Prostate gland (tissue), 2 donors: ENCODE results near the gene RCAN1. TPM values are rescaled to one million over a fixed set of nuclear protein-coding genes. Genes with fewer than 3 reads are reported as not detected.
A peak's percentile ranks its signal among the peaks of the same experiment; 100 is the strongest.

ENCODE experiments used
- DNase-seq: peaks from one replicate; pipeline ENCODE4 v3.0.0-alpha.2; 2019; ENCODE audit warnings: low spot score
- H3K27ac ChIP-seq, 2 donors: fragments of 200-600 bp; sonication (generic); 2 replicates each; pipeline ENCODE4 v1.5.1; 2017 to 2019
- H3K27me3 ChIP-seq: fragments of 200-600 bp; sonication (generic); replicated peaks from 2 replicates; pipeline ENCODE4 v1.5.1; 2019; ENCODE audit not compliant: insufficient read depth
- H3K36me3 ChIP-seq, 2 donors: fragments of 200-600 bp; sonication (generic); 1 replicate in 1 of 2; 2 replicates in 1 of 2; pipeline versions ENCODE4 v1.5.1 to v1.8.1; 2017 to 2019
- H3K4me1 ChIP-seq: fragments of 200-600 bp; sonication (generic); replicated peaks from 2 replicates; pipeline ENCODE4 v1.5.1; 2019
- H3K4me3 ChIP-seq, 2 donors: fragments of 200-600 bp; sonication (generic); 2 replicates each; pipeline ENCODE4 v1.5.1; 2017 to 2019
- H3K9me3 ChIP-seq: fragments of 200-600 bp; sonication (generic); 2 replicates; pipeline ENCODE4 v1.5.1; 2017
- POLR2A ChIP-seq: fragments of 450-650 bp; IDR thresholded peaks from one replicate; pipeline ENCODE4 v1.6.1; 2016; ENCODE audit warnings: antibody characterized with exemption, mild to moderate bottlenecking
- POLR2AphosphoS5 ChIP-seq: sonication (generic); formaldehyde crosslinking; IDR thresholded peaks from one replicate; pipeline ENCODE4 v1.6.1; 2017; ENCODE audit warnings: antibody characterized with exemption
- WGBS: methylation state at CpG from one replicate; pipeline ENCODE4 v1.1.5; 2018; 5-methylcytosine and 5-hydroxymethylcytosine counted together
- intact Hi-C: fragments of 100-400 bp; cut with DNase I; formaldehyde crosslinking; loops from one replicate; pipeline ENCODE4 v1.14.2; 2022
- total RNA-seq, 2 donors: library from RNA; depleted of rRNA; stranded (reverse); fragments of >200 nt; gene quantifications; one replicate each; pipeline ENCODE4 v1.1.0, GENCODE V29; 2016
- TF ChIP-seq, protein P1 (sequence below), 4 experiments: fragments of 200-600 bp in 2 of 4; fragments of 450-650 bp in 2 of 4; sonication (generic) in 2 of 4; IDR thresholded peaks; 1 replicate in 3 of 4; 2 replicates in 1 of 4; pipeline ENCODE4 v1.5.1; 2016 to 2019; ENCODE audit warnings: antibody characterized with exemption in 4 of 4, mild to moderate bottlenecking in 2 of 4, moderate library complexity in 2 of 4

RCAN1 gene
- total RNA-seq, 2 donors from 2014 or later, result 12.0 to 14.1 TPM

DNA sequence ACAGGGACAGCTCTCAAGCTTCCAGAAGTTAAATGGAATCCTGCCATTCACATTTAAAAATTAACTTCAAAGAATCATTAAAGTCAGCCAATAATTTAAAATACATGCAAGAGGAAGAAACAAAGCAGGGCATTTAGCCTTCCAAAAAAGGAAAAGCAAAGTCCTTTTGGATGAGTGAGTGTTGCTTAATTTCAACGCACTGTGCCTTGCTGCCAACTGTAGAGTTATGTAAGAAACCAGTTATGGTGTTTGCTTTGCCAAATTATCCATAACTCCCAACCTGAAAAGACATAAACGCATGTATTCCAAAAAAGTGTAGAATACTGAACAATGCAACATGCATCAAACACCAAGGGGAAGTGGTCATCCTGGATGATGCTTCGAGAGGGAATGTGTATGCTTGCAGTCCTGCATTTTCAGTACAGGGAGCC is 86.8 kb downstream of the RCAN1 start:
- H3K36me3 ChIP-seq, result no peaks in the 10 kb centered on the region
- no peaks in the 10 kb centered on the region for H3K4me1 ChIP-seq
- no peak overlapping the region for H3K4me3 ChIP-seq
- H3K27ac ChIP-seq, result no peak overlapping the region
- intact Hi-C loops, result loop anchor here (5.0 kb wide), 1 partner anchor 64 kb away; no protein-coding TSS in a partner anchor
- WGBS, result 52% methylated on average over 3 of the region's 3 CpGs
- DNase-seq, result no peak
- H3K9me3 ChIP-seq, result no peaks in the 10 kb centered on the region
- H3K27me3 ChIP-seq, result no peaks in the 10 kb centered on the region
- TF ChIP-seq POLR2AphosphoS5, result no peak
- TF ChIP-seq, protein P1, sequence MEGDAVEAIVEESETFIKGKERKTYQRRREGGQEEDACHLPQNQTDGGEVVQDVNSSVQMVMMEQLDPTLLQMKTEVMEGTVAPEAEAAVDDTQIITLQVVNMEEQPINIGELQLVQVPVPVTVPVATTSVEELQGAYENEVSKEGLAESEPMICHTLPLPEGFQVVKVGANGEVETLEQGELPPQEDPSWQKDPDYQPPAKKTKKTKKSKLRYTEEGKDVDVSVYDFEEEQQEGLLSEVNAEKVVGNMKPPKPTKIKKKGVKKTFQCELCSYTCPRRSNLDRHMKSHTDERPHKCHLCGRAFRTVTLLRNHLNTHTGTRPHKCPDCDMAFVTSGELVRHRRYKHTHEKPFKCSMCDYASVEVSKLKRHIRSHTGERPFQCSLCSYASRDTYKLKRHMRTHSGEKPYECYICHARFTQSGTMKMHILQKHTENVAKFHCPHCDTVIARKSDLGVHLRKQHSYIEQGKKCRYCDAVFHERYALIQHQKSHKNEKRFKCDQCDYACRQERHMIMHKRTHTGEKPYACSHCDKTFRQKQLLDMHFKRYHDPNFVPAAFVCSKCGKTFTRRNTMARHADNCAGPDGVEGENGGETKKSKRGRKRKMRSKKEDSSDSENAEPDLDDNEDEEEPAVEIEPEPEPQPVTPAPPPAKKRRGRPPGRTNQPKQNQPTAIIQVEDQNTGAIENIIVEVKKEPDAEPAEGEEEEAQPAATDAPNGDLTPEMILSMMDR (IDR thresholded peaks at IDR 0.05), result no peak
- TF ChIP-seq POLR2A, result no peak

DNA sequence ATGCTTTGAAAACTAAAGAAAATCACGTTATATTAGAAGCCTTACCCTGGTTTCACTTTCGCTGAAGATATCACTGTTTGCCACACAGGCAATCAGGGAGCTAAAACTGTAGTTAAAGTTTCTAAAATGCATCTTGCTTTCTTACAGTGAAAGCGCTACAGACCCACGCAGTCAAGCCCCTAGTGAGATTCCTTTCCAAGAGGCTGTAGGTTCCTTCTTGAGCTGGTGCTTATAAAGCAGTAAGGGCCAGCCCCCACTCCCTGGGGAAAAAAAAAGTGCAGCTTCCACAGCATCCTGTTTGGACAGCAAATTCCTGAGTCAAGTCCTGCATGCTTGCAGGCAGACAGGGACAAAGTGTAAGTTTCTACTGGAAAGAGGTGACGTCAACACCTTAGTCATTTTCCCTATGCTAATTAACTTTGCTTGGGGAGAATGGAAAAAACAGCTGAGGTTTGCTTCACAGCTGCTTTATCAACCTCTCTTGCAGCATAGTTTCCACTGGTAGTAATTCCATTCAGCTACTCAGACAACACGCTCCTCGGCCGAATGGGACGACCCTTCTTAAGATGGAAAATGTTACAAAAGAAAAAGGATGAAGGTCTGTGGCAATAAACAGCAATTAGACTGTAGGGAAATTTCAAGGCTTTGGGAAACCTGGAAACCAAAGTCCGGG is 88.2 kb downstream of the RCAN1 start:
- H3K4me1 ChIP-seq, result no peaks in the 10 kb centered on the region
- no peaks in the 10 kb centered on the region for H3K27me3 ChIP-seq
- H3K4me3 ChIP-seq, result peak overlapping the region; percentile 22 to 36
- DNase-seq, result peak; percentile 69
- TF ChIP-seq, protein P1 (IDR thresholded peaks at IDR 0.05), result no peak
- TF ChIP-seq POLR2A (peak; percentile 49), POLR2AphosphoS5 (peak; percentile 83)
- intact Hi-C loops, result loop anchor here (5.0 kb wide), 1 partner anchor 66 kb away; no protein-coding TSS in a partner anchor
- WGBS, result 8% methylated on average over 10 of the region's 10 CpGs
- peak overlapping the region; percentile 81 to 85 for H3K27ac ChIP-seq
- no peaks in the 10 kb centered on the region for H3K9me3 ChIP-seq
- peaks cover 0 to under 1% of the 10 kb centered on the region in 2 donors for H3K36me3 ChIP-seq

GRCh38 chr21:34526241-34526617 is 88.7 kb downstream of the RCAN1 start:
- no peaks in the 10 kb centered on the region for H3K27me3 ChIP-seq
- H3K27ac ChIP-seq, result peak overlapping the region; percentile 81 to 85
- H3K36me3 ChIP-seq, result peaks cover 0 to 6% of the 10 kb centered on the region in 2 donors
- intact Hi-C loops, result loop anchor here (5.0 kb wide), 1 partner anchor 66 kb away; no protein-coding TSS in a partner anchor
- WGBS, result 14% methylated on average over 5 of the region's 5 CpGs
- no peak for TF ChIP-seq POLR2A
- TF ChIP-seq, protein P1 (IDR thresholded peaks at IDR 0.05), result no peak
- H3K9me3 ChIP-seq, result no peaks in the 10 kb centered on the region
- DNase-seq, result no peak
- peak overlapping the region; percentile 22 to 36 for H3K4me3 ChIP-seq
- H3K4me1 ChIP-seq, result no peaks in the 10 kb centered on the region

GRCh38 chr21:34524646-34525601 is 90.0 kb downstream of the RCAN1 start:
- Histone ChIP-seq H3K9me3 (no peaks in the 10 kb centered on the region), H3K36me3 (peaks cover 0 to 15% of the 10 kb centered on the region in 2 donors), H3K4me3 (no peak overlapping the region), H3K4me1 (no peaks in the 10 kb centered on the region), H3K27ac (no peak overlapping the region), H3K27me3 (no peaks in the 10 kb centered on the region)
- no peak for TF ChIP-seq POLR2AphosphoS5
- DNase-seq, result no peak
- 67% methylated on average over 31 of the region's 31 CpGs for WGBS
- intact Hi-C loops, result loop anchor here (5.0 kb wide), 1 partner anchor 67 kb away; no protein-coding TSS in a partner anchor

- peaks cover 0 to 15% of the 10 kb centered on the region in 2 donors for H3K36me3 ChIP-seq
- no peaks in the 10 kb centered on the region for H3K4me1 ChIP-seq
- no peak overlapping the region for H3K4me3 ChIP-seq
- 95% methylated on average over 7 of the region's 7 CpGs for WGBS
- intact Hi-C loops, result no loop called here
- no peaks in the 10 kb centered on the region for H3K27me3 ChIP-seq
- TF ChIP-seq, protein P1 (IDR thresholded peaks at IDR 0.05), result no peak
- no peak for TF ChIP-seq POLR2A
- TF ChIP-seq POLR2AphosphoS5, result no peak
- no peak overlapping the region for H3K27ac ChIP-seq
- H3K9me3 ChIP-seq, result no peaks in the 10 kb centered on the region
- DNase-seq, result no peak
Observed at GRCh38 chr21:34523019-34523555, 91.8 kb downstream of the RCAN1 start.
